ENCODE data around the gene ERBB3. TPM values are rescaled to one million over a fixed set of nuclear protein-coding genes. Genes with fewer than 3 reads are reported as not detected.

The ERBB3 gene
- total and polyA plus RNA-seq, 2 of the 4 experiments (the other 2 are of a cell fraction), result 1.4 to 2.2 TPM

- BruUV-seq (replicated peaks), result no TSS peak
- Histone ChIP-seq H3K27ac (ENCODE audit: insufficient read depth, low read length) (no peak overlapping the region), H4K8ac (ENCODE audit: low read depth in 2 of 2, low read length in 2 of 2) (no peak overlapping the region), H3K79me1 (ENCODE audit: low read depth in 1 of 2, low read length in 2 of 2) (no peaks in the 10 kb centered on the region), H4K91ac (ENCODE audit: insufficient read depth, low read depth, low read length) (no peak overlapping the region), H3K4me1 (ENCODE audit: control insufficient read depth, insufficient read depth, low read length) (peaks cover 2% of the 10 kb centered on the region; the same call in 1 of the 2 replicates), H3K9ac (ENCODE audit: low read depth, low read length) (no peak overlapping the region), H3K36me3 (ENCODE audit: control insufficient read depth, insufficient read depth, low read length) (no peaks in the 10 kb centered on the region), H3K27me3 (ENCODE audit: control insufficient read depth, insufficient read depth, low read length) (no peaks in the 10 kb centered on the region), H3K18ac (ENCODE audit: low read depth, low read length) (no peak overlapping the region), H3K9me1 (ENCODE audit: insufficient read depth, low read length) (0 out of 2 replicates have a peak, but pooled peaks cover 4% of the 10 kb centered on the region), H2AFZ (replicated peaks; ENCODE audit: low read length, poor library complexity) (no peak overlapping the region), H3K4me3 (ENCODE audit: insufficient read depth, low read depth, low read length) (no peak overlapping the region), H4K5ac (ENCODE audit: low read depth, low read length) (no peak overlapping the region; the same call in 1 of the 2 replicates), H3K4me2 (ENCODE audit: low read depth, low read length) (no peak overlapping the region), H3K14ac (replicated peaks; ENCODE audit: low read depth, low read length) (no peak overlapping the region), H4K20me1 (ENCODE audit: insufficient read depth, low read length) (no peaks in the 10 kb centered on the region; the same call in 1 of the 2 replicates), H2BK15ac (ENCODE audit: low read depth, low read length) (no peak overlapping the region), H2BK5ac (ENCODE audit: low read depth, low read length, poor library complexity, severe bottlenecking) (no peak overlapping the region), H2AK5ac (ENCODE audit: low read depth, low read length) (no peak overlapping the region), H3K23ac (ENCODE audit: low read depth, low read length) (no peak overlapping the region), H3K4ac (ENCODE audit: low read depth, low read length) (no peak overlapping the region), H3K9me3 (ENCODE audit: control insufficient read depth, insufficient read depth, low read length) (no peaks in the 10 kb centered on the region), H2BK20ac (ENCODE audit: low read depth, low read length) (no peak overlapping the region), H2AK9ac (replicated peaks; ENCODE audit: low read depth, low read length, poor library complexity) (no peak overlapping the region), H3K56ac (ENCODE audit: extremely low read depth, insufficient read depth, low read length) (no peak overlapping the region), H2BK120ac (ENCODE audit: low read depth, low read length) (no peak overlapping the region)
- ChIA-PET POLR2A (ENCODE audit: unreplicated experiment) (no interaction called here), CTCF (no interaction called here)
- in situ Hi-C loops (cut with MboI; ENCODE audit: low sequenced_read_pairs), result no loop called here
- no peak for ATAC-seq (ENCODE audit: low read depth)
- TF ChIP-seq NFE2L2 (IDR thresholded peaks at IDR 0.05; ENCODE audit: low read depth, low read length) (no peak), RCOR1 (IDR thresholded peaks at IDR 0.05; ENCODE audit: insufficient replicate concordance, low read length) (no peak), CHD1 (IDR thresholded peaks at IDR 0.05; ENCODE audit: low read depth, low read length) (no peak), BHLHE40 (IDR thresholded peaks at IDR 0.05; ENCODE audit: low read depth, low read length) (no peak), CTCF (conservative IDR thresholded peaks at IDR 0.05; ENCODE audit: low read depth, low read length) (no peak), USF2 (IDR thresholded peaks at IDR 0.05; ENCODE audit: low read depth, low read length) (no peak), RAD21 (IDR thresholded peaks at IDR 0.05; ENCODE audit: low read length) (no peak), CEBPB (IDR thresholded peaks at IDR 0.05; ENCODE audit: low read depth, low read length) (no peak), SMC3 (IDR thresholded peaks at IDR 0.05; ENCODE audit: low read depth, low read length) (no peak), MXI1 (IDR thresholded peaks at IDR 0.05; ENCODE audit: borderline replicate concordance, low read depth, low read length) (no peak), MAFK (IDR thresholded peaks at IDR 0.05; ENCODE audit: low read depth, low read length) (no peak), POLR2A (IDR thresholded peaks at IDR 0.05; ENCODE audit: low read depth, low read length) (no peak)
- dilution Hi-C loops (cut with HindIII; ENCODE audit: low sequenced_read_pairs, unreplicated experiment), result no loop called here
- intact Hi-C loops (cut with micrococcal nuclease), result no loop called here
- DNase-seq, result peak; percentile 14
- 43% methylated on average over 3 of the region's 5 CpGs; no CpG with 5 or more reads in 1 of the 2 experiments for WGBS, 2 experiments (ENCODE audit: extremely low coverage in 2 of 2, insufficient read length in 1 of 2)
Measured at GRCh38 chr12:56074396-56074795, 5.6 kb upstream of the ERBB3 start.

All from IMR-90 (cell line).